Measurements from ENCODE around the gene INPP4A.
"Not testable (repeated sequence)": the region's sequence is repeated elsewhere in the genome, so short reads cannot be mapped to it uniquely, and the experiment has no call there.

INPP4A gene

GRCh38 chr2:98570356-98570755 is 125.7 kb downstream of the INPP4A start:
- no peak for DNase-seq

DNA sequence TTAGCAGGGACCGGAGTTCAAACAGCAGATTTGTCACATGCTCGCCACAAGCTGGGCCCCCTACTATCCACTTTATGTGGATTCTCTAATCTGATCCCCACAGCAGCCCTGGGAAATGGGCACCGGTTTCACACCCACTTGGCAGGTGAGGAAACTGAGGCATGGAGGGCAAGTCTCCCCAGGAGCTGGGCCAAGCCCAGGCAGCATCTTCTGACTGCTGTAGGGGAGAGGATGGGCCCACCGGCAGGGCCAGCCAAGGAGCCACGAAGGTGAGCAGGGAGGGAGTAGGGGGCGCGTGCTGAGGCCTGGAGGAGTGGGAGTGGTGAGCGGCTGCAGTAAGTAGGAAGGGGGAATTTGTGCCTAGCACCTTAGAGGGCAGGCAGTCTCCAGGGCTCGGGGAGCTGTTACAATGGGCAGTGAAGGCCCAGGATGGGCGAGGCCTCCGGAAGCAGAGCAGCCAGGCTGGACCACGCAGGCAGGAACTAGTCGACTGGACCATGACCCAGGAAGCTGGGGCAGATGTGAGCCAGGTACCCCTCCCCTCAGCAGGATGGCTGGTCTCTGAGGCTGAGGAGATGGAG is 126.6 kb downstream of the INPP4A start:
- no peak for DNase-seq

DNA sequence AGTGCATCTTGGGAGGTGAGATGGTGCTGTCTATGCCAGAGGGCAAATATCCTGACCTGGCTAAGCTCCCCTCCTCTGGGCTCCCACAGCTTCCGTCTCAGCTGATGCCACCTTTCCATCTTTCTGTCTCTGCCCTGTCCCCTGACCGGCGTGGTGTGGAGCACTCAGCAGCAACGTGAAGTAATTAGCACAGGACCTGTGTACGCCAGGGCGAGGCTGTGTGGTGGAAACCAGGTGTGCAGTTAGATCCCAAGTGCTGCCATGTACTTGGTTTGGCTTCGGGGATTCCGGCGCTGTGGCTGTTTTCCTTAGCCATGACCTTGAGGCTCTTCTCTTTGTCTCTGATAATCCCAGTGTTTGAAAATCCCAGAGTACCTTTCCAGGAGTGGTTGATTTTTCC is 127.1 kb downstream of the INPP4A start:
- DNase-seq = no peak

- no peak for DNase-seq
Observed at GRCh38 chr2:98572211-98572610, 127.6 kb downstream of the INPP4A start.

GRCh38 chr2:98572676-98573075 is 128.0 kb downstream of the INPP4A start:
- DNase-seq = no peak

DNA sequence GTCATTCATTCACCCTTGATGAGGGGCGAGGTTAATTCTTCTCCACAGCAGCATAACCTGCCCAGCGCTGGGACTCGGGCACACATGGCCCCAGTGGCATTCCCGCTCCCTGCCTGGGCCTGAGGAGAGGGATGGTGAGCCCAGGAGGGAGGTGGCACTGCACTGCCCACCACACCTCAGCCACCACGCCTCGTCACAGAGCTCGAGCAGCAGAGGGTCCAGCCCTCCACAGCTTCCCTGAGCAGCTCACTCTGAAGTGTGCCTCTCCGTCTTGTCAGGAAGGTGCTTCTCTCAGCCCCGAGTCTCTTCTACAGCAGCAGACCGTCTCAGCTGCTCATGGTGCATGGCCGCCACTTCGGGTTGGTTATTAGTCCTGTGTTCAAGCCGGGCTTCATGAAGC is 128.8 kb downstream of the INPP4A start:
- DNase-seq = no peak

GRCh38 chr2:98576666-98577312 is 132.1 kb downstream of the INPP4A start:
- no peak for DNase-seq

DNA sequence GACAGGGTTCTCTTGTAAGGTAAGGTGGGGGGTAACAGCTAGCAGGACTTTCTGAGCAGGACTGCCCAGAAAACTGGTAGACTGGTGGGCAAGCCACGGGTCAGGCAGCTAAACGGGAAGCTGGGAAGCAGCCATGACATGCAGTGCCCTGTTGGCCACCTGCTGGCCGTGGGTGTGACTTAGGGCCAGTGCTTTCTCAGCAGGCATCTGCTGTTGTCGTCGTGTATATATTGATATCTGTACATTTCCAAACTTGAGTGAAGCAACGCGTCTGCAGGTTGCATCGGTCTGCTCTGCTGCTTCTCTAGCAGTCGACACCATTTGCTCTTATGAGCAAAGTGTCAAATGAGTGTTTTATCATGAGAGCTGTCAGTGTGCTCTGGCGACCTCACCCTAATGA is 132.7 kb downstream of the INPP4A start:
- DNase-seq = no peak

- DNase-seq = no peak
Observed at GRCh38 chr2:98578231-98578630, 133.6 kb downstream of the INPP4A start.

DNA sequence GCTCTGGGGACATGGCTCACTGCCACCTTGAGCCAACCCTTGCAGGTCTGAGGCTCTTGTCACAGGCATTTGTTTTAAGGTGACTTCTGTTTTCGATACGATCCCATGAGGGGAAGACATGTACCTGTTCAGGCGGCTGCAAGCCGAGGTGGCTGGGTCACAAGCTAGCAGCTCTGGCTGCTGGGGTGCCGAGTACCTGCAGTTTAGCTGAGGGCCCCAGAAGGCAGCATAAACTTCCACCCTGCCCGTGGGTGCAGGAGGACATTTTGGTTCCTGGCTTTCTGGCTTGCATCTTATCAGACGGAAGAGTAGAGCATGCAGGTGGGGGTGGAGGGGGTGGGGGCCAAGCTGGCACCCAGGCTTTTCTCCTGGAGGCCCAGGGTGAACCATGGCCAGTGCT is 135.3 kb downstream of the INPP4A start:
- no peak for DNase-seq

GRCh38 chr2:98580656-98581284 is 136.1 kb downstream of the INPP4A start:
- DNase-seq = no peak

- DNase-seq = no peak
Observed at GRCh38 chr2:98582523-98582922, 137.9 kb downstream of the INPP4A start.

GRCh38 chr2:98583276-98583675 is 138.6 kb downstream of the INPP4A start:
- DNase-seq = no peak

DNA sequence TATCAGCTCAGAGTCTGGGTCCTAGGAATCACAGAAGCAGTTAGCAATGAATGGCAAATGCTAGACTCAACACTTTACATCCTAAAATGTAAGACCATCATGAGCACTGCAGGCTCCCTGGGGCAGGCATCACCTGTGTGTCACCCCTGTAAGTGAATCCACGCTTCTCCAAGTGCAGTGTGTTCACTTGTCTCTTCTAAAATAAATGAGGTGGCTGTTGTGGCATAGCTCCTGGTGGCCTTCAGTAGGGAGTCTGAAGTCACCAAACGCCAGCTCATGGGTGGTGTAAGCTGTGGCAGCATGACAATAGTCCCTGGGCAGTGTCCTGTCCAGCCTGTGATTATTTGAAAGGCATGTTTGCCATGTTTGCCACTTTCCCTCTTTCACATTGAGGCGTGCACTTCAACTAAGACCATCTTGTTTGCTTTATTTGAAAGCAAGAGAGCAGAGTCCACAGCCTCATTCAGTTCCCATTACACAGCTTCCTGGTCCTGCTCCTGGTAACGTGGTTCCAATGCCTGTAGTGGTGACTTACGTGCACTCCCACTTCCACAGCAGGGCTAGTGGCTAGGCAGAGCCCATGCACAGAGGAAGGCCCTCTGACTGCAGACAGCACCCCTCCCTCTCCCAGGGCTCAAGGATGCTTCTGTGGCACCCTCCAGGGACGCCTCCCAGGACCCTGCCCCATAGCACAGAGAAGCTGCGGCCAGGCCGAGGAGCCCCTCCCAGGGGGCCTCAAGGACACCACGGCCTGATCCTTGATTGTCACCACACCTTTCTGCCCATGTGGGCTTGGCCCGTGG is 139.4 kb downstream of the INPP4A start:
- DNase-seq = no peak

GRCh38 chr2:98585386-98585785 is 140.7 kb downstream of the INPP4A start:
- no peak for DNase-seq

DNA sequence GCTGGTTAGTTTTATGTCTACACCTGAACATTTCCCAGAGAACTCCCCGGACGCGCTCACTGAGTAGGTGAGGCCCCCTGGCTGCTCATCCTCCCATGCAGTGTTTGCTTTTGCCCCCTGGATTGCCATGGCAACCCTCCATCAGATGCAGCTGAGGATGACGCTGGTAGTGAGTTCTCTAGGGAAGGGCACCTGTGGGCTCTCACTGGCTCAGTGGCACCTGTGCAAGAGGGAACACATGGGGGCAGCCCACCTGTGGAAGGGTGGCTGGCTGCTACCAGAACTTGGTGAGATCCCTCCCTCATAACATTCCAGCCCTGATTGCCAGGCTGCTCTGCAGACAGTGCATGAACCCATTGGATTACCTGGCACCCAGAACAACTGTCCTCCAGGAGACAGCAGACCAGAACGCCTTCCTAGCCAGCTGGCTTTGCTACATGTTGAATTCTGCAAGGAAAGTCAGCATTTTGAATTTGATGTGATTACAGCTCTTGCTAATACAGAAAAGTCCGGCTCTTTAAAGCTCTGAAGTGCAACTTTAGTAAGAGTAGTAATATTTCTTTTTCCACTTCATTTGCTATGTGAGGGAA is 142.0 kb downstream of the INPP4A start:
- no peak for DNase-seq

GRCh38 chr2:98588880-98589431 is 144.3 kb downstream of the INPP4A start:
- no peak for DNase-seq

- DNase-seq = no peak
Observed at GRCh38 chr2:98589489-98589888, 144.8 kb downstream of the INPP4A start.

GRCh38 chr2:98592565-98592964 is 147.9 kb downstream of the INPP4A start:
- no peak for DNase-seq

GRCh38 chr2:98594665-98595064 is 150.0 kb downstream of the INPP4A start:
- not testable (repeated sequence) for DNase-seq

- DNase-seq = no peak
Observed at GRCh38 chr2:98598781-98599428, 154.2 kb downstream of the INPP4A start.

DNA sequence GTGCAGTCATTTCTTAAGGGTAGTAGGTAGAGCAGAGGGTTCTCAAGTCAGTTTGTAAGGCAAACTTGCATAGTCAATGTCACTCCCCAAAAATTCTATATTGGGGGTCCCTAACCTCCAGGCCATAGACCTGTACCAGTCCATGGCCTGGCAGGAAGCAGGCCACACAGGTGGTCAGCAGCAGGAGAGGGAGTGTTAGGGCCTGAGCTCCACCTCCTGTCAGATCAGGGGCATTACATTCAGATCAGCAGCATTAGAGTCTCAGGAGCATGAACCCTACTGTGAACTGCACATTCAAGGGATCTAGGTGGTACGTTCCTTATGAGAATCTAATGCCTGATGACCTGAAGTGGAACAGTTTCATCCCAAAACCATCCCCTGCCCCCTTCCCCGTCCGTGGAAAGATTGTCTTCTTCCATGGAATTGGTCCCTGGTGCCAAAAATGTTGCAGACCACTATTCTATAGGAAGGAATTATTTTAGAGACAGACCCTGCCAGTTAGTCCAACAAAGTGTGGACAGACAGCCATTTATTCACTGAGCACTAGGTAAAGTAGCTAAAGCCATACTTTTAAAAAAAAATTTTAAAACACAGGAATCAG is 157.0 kb downstream of the INPP4A start:
- DNase-seq = no peak

All from stimulated activated CD4-positive, alpha-beta T cell treated with anti-CD3 and anti-CD28 coated beads, Interleukin-1b, Interleukin-23, amount 100 ng/mL, for 48 hours (primary cell).